Fibroblast of lung (primary cell): ENCODE results near the gene TMEM63C. TPM values are rescaled to one million over a fixed set of nuclear protein-coding genes. Genes with fewer than 3 reads are reported as not detected.

Experiments
- DNase-seq, 2 donors: peaks; one replicate each; pipeline versions ENCODE4 v3.0.0 to v3.0.0-alpha.2; 2010; ENCODE audit warnings: low read depth in 2 of 2
- H2AFZ ChIP-seq: 2 replicates; pipeline ENCODE4 v1.5.1; 2012; ENCODE audit warnings: low read length, control low read depth, inconsistent platforms
- H3K27ac ChIP-seq: 2 replicates; pipeline ENCODE4 v1.5.1; 2011; ENCODE audit warnings: low read length, control low read depth; ENCODE audit not compliant: insufficient read depth
- H3K27me3 ChIP-seq: 2 replicates; pipeline ENCODE4 v1.5.1; 2011; ENCODE audit warnings: mild to moderate bottlenecking, low read length; ENCODE audit not compliant: control insufficient read depth, insufficient read depth
- H3K36me3 ChIP-seq: 2 replicates; pipeline ENCODE4 v1.5.1; 2011; ENCODE audit warnings: low read length; ENCODE audit not compliant: control insufficient read depth, insufficient read depth
- H3K4me1 ChIP-seq: 2 replicates; pipeline ENCODE4 v1.5.1; 2011; ENCODE audit warnings: low read length; ENCODE audit not compliant: control insufficient read depth, insufficient read depth; ENCODE audit errors: extremely low read depth
- H3K4me2 ChIP-seq: 2 replicates; pipeline ENCODE4 v1.5.1; 2011; ENCODE audit warnings: low read length, control low read depth; ENCODE audit not compliant: insufficient read depth; ENCODE audit errors: extremely low read depth
- H3K4me3 ChIP-seq, 4 experiments: fragments of 200-600 bp in 1 of 4; sonication (generic) in 1 of 4; replicated peaks in 1 of 4; 2 replicates each; pipeline ENCODE4 v1.5.1; 2011 to 2016; ENCODE audit warnings: low read length in 4 of 4, low read depth in 3 of 4, mild to moderate bottlenecking in 3 of 4, control low read depth in 2 of 4, inconsistent platforms in 1 of 4, mixed read lengths in 1 of 4; ENCODE audit not compliant: insufficient read depth in 1 of 4; ENCODE audit errors: control extremely low read depth in 1 of 4
- H3K79me2 ChIP-seq: 2 replicates; pipeline ENCODE4 v1.5.1; 2012; ENCODE audit warnings: mild to moderate bottlenecking, low read length, inconsistent platforms; ENCODE audit not compliant: control insufficient read depth, insufficient read depth
- H3K9ac ChIP-seq: 2 replicates; pipeline ENCODE4 v1.5.1; 2011; ENCODE audit warnings: mild to moderate bottlenecking, low read length, control low read depth; ENCODE audit not compliant: insufficient read depth
- H3K9me3 ChIP-seq: 2 replicates; pipeline ENCODE4 v1.5.1; 2012; ENCODE audit warnings: low read depth, low read length; ENCODE audit not compliant: control insufficient read depth, insufficient read depth
- H4K20me1 ChIP-seq: 2 replicates; pipeline ENCODE4 v1.5.1; 2011; ENCODE audit warnings: low read length; ENCODE audit not compliant: control insufficient read depth, insufficient read depth; ENCODE audit errors: extremely low read depth
- EZH2 ChIP-seq: IDR thresholded peaks from 2 replicates; pipeline ENCODE4 v1.5.1; 2012; ENCODE audit warnings: low read length, control low read depth, mild to moderate bottlenecking; ENCODE audit errors: missing control alignments
- polyA plus RNA-seq, 2 donors: library from polyadenylated mRNA; depleted of rRNA in 1 of 2; stranded (reverse) in 1 of 2; unstranded in 1 of 2; fragments of >200 nt; gene quantifications; 2 replicates each; pipeline ENCODE4 v1.2.1, GENCODE V29; 2011 to 2012; ENCODE audit warnings: missing spikeins in 1 of 2
- total RNA-seq: library from RNA; depleted of rRNA; stranded (reverse); fragments of >200 nt; gene quantifications from 2 replicates; pipeline ENCODE4 v1.2.1, GENCODE V29; 2014
- TF ChIP-seq, protein P1 (sequence below), 2 donors: IDR thresholded peaks in 1 of 2; conservative IDR thresholded peaks in 1 of 2; 1 replicate in 1 of 2; 2 replicates in 1 of 2; pipeline ENCODE4 v1.5.1; 2011 to 2012; ENCODE audit warnings: low read length in 2 of 2, control low read depth in 1 of 2, inconsistent platforms in 1 of 2, low read depth in 1 of 2, mild to moderate bottlenecking in 1 of 2

Gene TMEM63C
- total and polyA plus RNA-seq, 2 donors (not counting 1 experiment from before 2014, with no cell fraction given) = 0.66 TPM; not detected in 1

- Histone ChIP-seq H3K27me3 (no peaks in the 10 kb centered on the region), H3K79me2 (no peaks in the 10 kb centered on the region), H3K9me3 (no peaks in the 10 kb centered on the region), H4K20me1 (no peaks in the 10 kb centered on the region), H3K4me3 (no peak overlapping the region), H3K9ac (no peak overlapping the region), H2AFZ (no peak overlapping the region), H3K36me3 (no peaks in the 10 kb centered on the region), H3K4me1 (no peaks in the 10 kb centered on the region), H3K4me2 (no peak overlapping the region), H3K27ac (no peak overlapping the region)
- no peak for TF ChIP-seq EZH2
- TF ChIP-seq, protein P1, sequence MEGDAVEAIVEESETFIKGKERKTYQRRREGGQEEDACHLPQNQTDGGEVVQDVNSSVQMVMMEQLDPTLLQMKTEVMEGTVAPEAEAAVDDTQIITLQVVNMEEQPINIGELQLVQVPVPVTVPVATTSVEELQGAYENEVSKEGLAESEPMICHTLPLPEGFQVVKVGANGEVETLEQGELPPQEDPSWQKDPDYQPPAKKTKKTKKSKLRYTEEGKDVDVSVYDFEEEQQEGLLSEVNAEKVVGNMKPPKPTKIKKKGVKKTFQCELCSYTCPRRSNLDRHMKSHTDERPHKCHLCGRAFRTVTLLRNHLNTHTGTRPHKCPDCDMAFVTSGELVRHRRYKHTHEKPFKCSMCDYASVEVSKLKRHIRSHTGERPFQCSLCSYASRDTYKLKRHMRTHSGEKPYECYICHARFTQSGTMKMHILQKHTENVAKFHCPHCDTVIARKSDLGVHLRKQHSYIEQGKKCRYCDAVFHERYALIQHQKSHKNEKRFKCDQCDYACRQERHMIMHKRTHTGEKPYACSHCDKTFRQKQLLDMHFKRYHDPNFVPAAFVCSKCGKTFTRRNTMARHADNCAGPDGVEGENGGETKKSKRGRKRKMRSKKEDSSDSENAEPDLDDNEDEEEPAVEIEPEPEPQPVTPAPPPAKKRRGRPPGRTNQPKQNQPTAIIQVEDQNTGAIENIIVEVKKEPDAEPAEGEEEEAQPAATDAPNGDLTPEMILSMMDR (conservative IDR thresholded peaks at IDR 0.05 in 1 of 2, IDR thresholded peaks at IDR 0.05 in 1 of 2; ENCODE audit: low read depth in 1 of 2, low read length in 2 of 2) = no peak
- no peak for DNase-seq
These were observed 58.8 kb downstream of the TMEM63C start for GRCh38 chr14:77240336-77240915.

- no peaks in the 10 kb centered on the region for H3K9me3 ChIP-seq
- H3K36me3 ChIP-seq = no peaks in the 10 kb centered on the region
- no peaks in the 10 kb centered on the region for H3K4me1 ChIP-seq
- H3K4me2 ChIP-seq = no peak overlapping the region
- no peak overlapping the region for H2AFZ ChIP-seq
- TF ChIP-seq, protein P1 (conservative IDR thresholded peaks at IDR 0.05 in 1 of 2, IDR thresholded peaks at IDR 0.05 in 1 of 2; ENCODE audit: low read depth in 1 of 2, low read length in 2 of 2) = no peak
- no peak overlapping the region for H3K9ac ChIP-seq
- no peaks in the 10 kb centered on the region for H3K79me2 ChIP-seq
- no peak overlapping the region for H3K27ac ChIP-seq
- DNase-seq = no peak
- H4K20me1 ChIP-seq = no peaks in the 10 kb centered on the region
- H3K27me3 ChIP-seq = no peaks in the 10 kb centered on the region
- H3K4me3 ChIP-seq = no peak overlapping the region
These were observed 60.4 kb downstream of the TMEM63C start for GRCh38 chr14:77241955-77242354.

DNA sequence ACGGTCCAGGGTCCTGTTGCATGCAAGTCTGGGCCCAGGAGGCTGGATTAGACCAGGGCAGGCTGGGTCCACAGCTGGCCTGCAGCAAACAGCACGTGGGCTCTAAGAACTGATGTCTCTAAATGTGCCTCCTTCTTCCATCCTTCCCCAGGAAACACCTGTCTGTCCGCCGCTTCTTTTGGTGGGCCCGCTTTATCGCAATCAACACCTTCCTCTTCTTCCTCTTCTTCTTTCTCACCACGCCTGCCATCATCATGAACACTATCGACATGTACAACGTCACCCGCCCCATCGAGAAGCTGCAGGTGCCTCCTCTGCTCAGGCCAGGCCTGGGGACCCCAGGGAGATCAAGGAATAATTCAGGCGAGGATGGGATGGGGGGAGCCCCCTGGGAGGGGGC is 61.2 kb downstream of the TMEM63C start:
- no peak for DNase-seq
- Histone ChIP-seq H3K4me3 (no peak overlapping the region), H4K20me1 (no peaks in the 10 kb centered on the region), H3K9me3 (no peaks in the 10 kb centered on the region), H3K27ac (no peak overlapping the region), H3K4me1 (no peaks in the 10 kb centered on the region), H2AFZ (no peak overlapping the region), H3K36me3 (no peaks in the 10 kb centered on the region), H3K4me2 (no peak overlapping the region), H3K9ac (no peak overlapping the region), H3K27me3 (no peaks in the 10 kb centered on the region), H3K79me2 (no peaks in the 10 kb centered on the region)
- TF ChIP-seq EZH2 = no peak
- TF ChIP-seq, protein P1 (conservative IDR thresholded peaks at IDR 0.05 in 1 of 2, IDR thresholded peaks at IDR 0.05 in 1 of 2; ENCODE audit: low read depth in 1 of 2, low read length in 2 of 2) = no peak
